ENCODE measurements around the gene KCNH8. TPM values are rescaled to one million over a fixed set of nuclear protein-coding genes. Genes with fewer than 3 reads are reported as not detected.

KCNH8 gene
- total and polyA plus RNA-seq, 2 donors (not counting 1 experiment from before 2014, with no cell fraction given) = under 0.01 TPM; not detected in 1

- no peaks in the 10 kb centered on the region for H3K27me3 ChIP-seq (ENCODE audit: control insufficient read depth, insufficient read depth, low read length)
- H3K9me3 ChIP-seq (ENCODE audit: control insufficient read depth, insufficient read depth, low read depth, low read length) = no peaks in the 10 kb centered on the region
- no peak overlapping the region for H2AFZ ChIP-seq (ENCODE audit: low read length)
- H3K79me2 ChIP-seq (ENCODE audit: control insufficient read depth, insufficient read depth, low read length) = no peaks in the 10 kb centered on the region
- H3K4me2 ChIP-seq (ENCODE audit: extremely low read depth, insufficient read depth, low read length) = no peak overlapping the region
- no peak overlapping the region for H3K27ac ChIP-seq (ENCODE audit: insufficient read depth, low read length)
- TF ChIP-seq EZH2 (IDR thresholded peaks at IDR 0.05; ENCODE audit: low read length, missing control alignments) = no peak
- no peak for TF ChIP-seq CTCF (conservative IDR thresholded peaks at IDR 0.05 in 1 of 2, IDR thresholded peaks at IDR 0.05 in 1 of 2; ENCODE audit: low read depth in 1 of 2, low read length in 2 of 2)
- no peaks in the 10 kb centered on the region for H3K36me3 ChIP-seq (ENCODE audit: control insufficient read depth, insufficient read depth, low read length)
- H3K4me1 ChIP-seq (ENCODE audit: control insufficient read depth, extremely low read depth, insufficient read depth, low read length) = no peaks in the 10 kb centered on the region
- no peaks in the 10 kb centered on the region for H4K20me1 ChIP-seq (ENCODE audit: control insufficient read depth, extremely low read depth, insufficient read depth, low read length)
- H3K4me3 ChIP-seq (replicated peaks in 1 of 4; ENCODE audit: control extremely low read depth in 1 of 4, insufficient read depth in 1 of 4, low read depth in 3 of 4, low read length in 4 of 4) = no peak overlapping the region
- no peak for DNase-seq (ENCODE audit: low read depth in 2 of 2)
- H3K9ac ChIP-seq (ENCODE audit: insufficient read depth, low read length) = no peak overlapping the region
Observed at GRCh38 chr3:19104459-19104858, 43.9 kb upstream of the KCNH8 start.

- no peak overlapping the region for H3K4me2 ChIP-seq (ENCODE audit: extremely low read depth, insufficient read depth, low read length)
- no peaks in the 10 kb centered on the region for H3K9me3 ChIP-seq (ENCODE audit: control insufficient read depth, insufficient read depth, low read depth, low read length)
- no peak overlapping the region for H2AFZ ChIP-seq (ENCODE audit: low read length)
- no peaks in the 10 kb centered on the region for H3K27me3 ChIP-seq (ENCODE audit: control insufficient read depth, insufficient read depth, low read length)
- H3K27ac ChIP-seq (ENCODE audit: insufficient read depth, low read length) = no peak overlapping the region
- H3K36me3 ChIP-seq (ENCODE audit: control insufficient read depth, insufficient read depth, low read length) = no peaks in the 10 kb centered on the region
- H4K20me1 ChIP-seq (ENCODE audit: control insufficient read depth, extremely low read depth, insufficient read depth, low read length) = no peaks in the 10 kb centered on the region
- no peak for TF ChIP-seq CTCF (conservative IDR thresholded peaks at IDR 0.05 in 1 of 2, IDR thresholded peaks at IDR 0.05 in 1 of 2; ENCODE audit: low read depth in 1 of 2, low read length in 2 of 2)
- no peak for TF ChIP-seq EZH2 (IDR thresholded peaks at IDR 0.05; ENCODE audit: low read length, missing control alignments)
- H3K4me3 ChIP-seq (replicated peaks in 1 of 4; ENCODE audit: control extremely low read depth in 1 of 4, insufficient read depth in 1 of 4, low read depth in 3 of 4, low read length in 4 of 4) = no peak overlapping the region
- no peak for DNase-seq (ENCODE audit: low read depth in 2 of 2)
- H3K4me1 ChIP-seq (ENCODE audit: control insufficient read depth, extremely low read depth, insufficient read depth, low read length) = no peaks in the 10 kb centered on the region
- H3K79me2 ChIP-seq (ENCODE audit: control insufficient read depth, insufficient read depth, low read length) = no peaks in the 10 kb centered on the region
- H3K9ac ChIP-seq (ENCODE audit: insufficient read depth, low read length) = no peak overlapping the region
Observed at GRCh38 chr3:19105826-19106225, 42.5 kb upstream of the KCNH8 start.

GRCh38 chr3:19106307-19106706, 42.0 kb upstream of the KCNH8 start:
- H3K9ac ChIP-seq (ENCODE audit: insufficient read depth, low read length) = no peak overlapping the region
- DNase-seq (ENCODE audit: low read depth in 2 of 2) = no peak
- no peak for TF ChIP-seq EZH2 (IDR thresholded peaks at IDR 0.05; ENCODE audit: low read length, missing control alignments)
- TF ChIP-seq CTCF (conservative IDR thresholded peaks at IDR 0.05 in 1 of 2, IDR thresholded peaks at IDR 0.05 in 1 of 2; ENCODE audit: low read depth in 1 of 2, low read length in 2 of 2) = no peak
- no peaks in the 10 kb centered on the region for H4K20me1 ChIP-seq (ENCODE audit: control insufficient read depth, extremely low read depth, insufficient read depth, low read length)
- no peaks in the 10 kb centered on the region for H3K9me3 ChIP-seq (ENCODE audit: control insufficient read depth, insufficient read depth, low read depth, low read length)
- H3K79me2 ChIP-seq (ENCODE audit: control insufficient read depth, insufficient read depth, low read length) = no peaks in the 10 kb centered on the region
- no peaks in the 10 kb centered on the region for H3K36me3 ChIP-seq (ENCODE audit: control insufficient read depth, insufficient read depth, low read length)
- H3K4me1 ChIP-seq (ENCODE audit: control insufficient read depth, extremely low read depth, insufficient read depth, low read length) = no peaks in the 10 kb centered on the region
- H2AFZ ChIP-seq (ENCODE audit: low read length) = no peak overlapping the region
- H3K4me3 ChIP-seq (replicated peaks in 1 of 4; ENCODE audit: control extremely low read depth in 1 of 4, insufficient read depth in 1 of 4, low read depth in 3 of 4, low read length in 4 of 4) = no peak overlapping the region
- H3K4me2 ChIP-seq (ENCODE audit: extremely low read depth, insufficient read depth, low read length) = no peak overlapping the region
- no peak overlapping the region for H3K27ac ChIP-seq (ENCODE audit: insufficient read depth, low read length)
- no peaks in the 10 kb centered on the region for H3K27me3 ChIP-seq (ENCODE audit: control insufficient read depth, insufficient read depth, low read length)

Measured in fibroblast of lung (primary cell).